ENCODE results near the gene CAPN14. TPM values are rescaled to one million over a fixed set of nuclear protein-coding genes. Genes with fewer than 3 reads are reported as not detected.

CAPN14 gene
- total and polyA plus RNA-seq, 10 donors = 0.26 to 2.7 (median 0.92) TPM

DNA sequence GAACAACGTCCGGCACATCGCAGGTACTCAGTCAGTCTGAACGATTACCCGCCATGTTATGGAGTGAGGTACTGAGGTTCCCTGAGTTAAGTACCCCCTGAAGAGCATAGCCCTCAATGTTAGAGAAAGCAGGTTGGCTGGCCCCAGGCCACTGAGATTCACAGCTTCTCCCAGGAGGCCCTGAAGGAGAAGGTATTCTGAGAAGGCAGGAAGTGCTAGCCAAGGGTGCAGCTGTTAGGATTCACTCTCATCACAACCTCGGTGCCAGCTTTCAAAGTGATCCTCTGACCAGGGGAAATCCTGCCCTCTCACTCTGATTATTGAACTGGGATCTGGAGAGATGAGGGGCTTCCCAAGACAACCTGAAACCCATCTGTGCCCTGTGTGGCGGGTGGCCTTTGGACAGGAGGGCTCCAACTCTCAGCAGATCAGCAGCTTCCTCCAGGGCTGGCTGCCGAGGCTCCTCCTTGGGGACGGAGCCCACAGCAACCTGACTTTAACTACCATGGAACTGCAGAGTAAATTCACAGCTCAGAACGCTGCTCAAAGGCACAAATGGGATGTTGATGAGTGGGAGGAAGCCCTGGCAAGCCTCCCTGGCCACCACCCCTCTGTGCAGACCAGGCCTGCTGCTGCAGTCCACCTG, 24.4 kb upstream of the CAPN14 start:
- WGBS, 5 donors = 70 to 79% (median 73%) methylated on average over 8 to 10 of the region's 10 CpGs
- Histone ChIP-seq H3K4me1 (peaks cover 4 to 43% (median 29%) of the 10 kb centered on the region in 6 donors), H3K27me3 (replicated peaks in 1 of 7) (no peaks in the 10 kb centered on the region), H3K36me3 (peaks cover 0 to 28% (median 8%) of the 10 kb centered on the region in 6 donors), H3K9me3 (no peaks in the 10 kb centered on the region), H3K4me3 (no peak overlapping the region), H3K27ac (peak overlapping the region in 2 of 8 donors; percentile 23 to 64)
- DNase-seq = no peak
- TF ChIP-seq POLR2A (IDR thresholded peaks at IDR 0.05) = no peak
- no peak for TF ChIP-seq CTCF (IDR thresholded peaks at IDR 0.05 in 8 of 11, conservative IDR thresholded peaks at IDR 0.05 in 3 of 11)
- TF ChIP-seq POLR2AphosphoS5 (IDR thresholded peaks at IDR 0.05) = no peak
- intact Hi-C loops (cut with DNase I; ENCODE audit: low total_unique reads) = no loop called here

- WGBS, 5 donors = 73 to 91% (median 86%) methylated on average over 11 of the region's 11 CpGs
- Histone ChIP-seq H3K27ac (peak overlapping the region in 3 of 8 donors; percentile 59 to 73 (median 61)), H3K4me1 (peaks cover 13 to 54% (median 36%) of the 10 kb centered on the region in 6 donors), H3K27me3 (replicated peaks in 1 of 7) (no peaks in the 10 kb centered on the region), H3K9me3 (no peaks in the 10 kb centered on the region), H3K36me3 (peaks cover 0 to 19% (median 8%) of the 10 kb centered on the region in 6 donors), H3K4me3 (no peak overlapping the region)
- intact Hi-C loops (cut with DNase I; ENCODE audit: low total_unique reads) = no loop called here
- DNase-seq = no peak
- TF ChIP-seq CTCF (IDR thresholded peaks at IDR 0.05 in 8 of 11, conservative IDR thresholded peaks at IDR 0.05 in 3 of 11) (no peak), POLR2A (IDR thresholded peaks at IDR 0.05) (no peak), POLR2AphosphoS5 (IDR thresholded peaks at IDR 0.05) (no peak)
Measured at GRCh38 chr2:31240381-31241365, 23.4 kb upstream of the CAPN14 start.

DNA sequence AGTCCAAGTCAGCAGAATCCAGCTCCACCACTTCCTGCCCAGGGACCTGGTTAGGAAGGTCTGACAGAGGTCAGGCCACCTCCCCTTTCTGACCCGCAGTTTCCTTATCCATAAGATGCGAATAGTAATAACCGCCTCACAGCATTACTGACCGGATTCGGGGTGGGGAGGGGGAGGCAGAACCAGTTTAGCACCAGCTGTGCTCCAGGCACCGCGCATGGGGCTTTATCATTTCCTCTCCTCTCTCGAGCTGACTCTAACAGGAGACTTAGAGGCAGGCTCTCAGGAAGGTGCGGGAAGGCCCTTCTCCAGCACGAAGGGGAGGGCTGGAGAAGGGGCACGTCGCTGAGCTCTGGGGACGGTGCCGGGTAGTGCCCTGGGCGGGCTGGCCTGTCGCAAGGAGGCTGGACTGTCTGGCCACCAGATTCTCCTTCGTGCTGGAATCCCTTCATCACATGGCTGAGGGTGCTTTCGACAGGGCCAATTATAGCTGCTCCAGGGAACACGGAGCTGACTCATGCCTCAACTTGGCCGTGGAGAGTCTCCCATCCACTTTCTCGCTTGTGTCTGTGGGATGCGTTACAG, 22.4 kb upstream of the CAPN14 start:
- 40 to 66% (median 50%) methylated on average over 17 to 22 of the region's 22 CpGs for WGBS, 5 donors
- no peak for DNase-seq
- Histone ChIP-seq H3K27ac (peak overlapping the region in 6 of 8 donors; percentile 15 to 73 (median 60)), H3K36me3 (peaks cover 0 to 11% (median 5%) of the 10 kb centered on the region in 6 donors), H3K4me3 (no peak overlapping the region), H3K9me3 (no peaks in the 10 kb centered on the region), H3K4me1 (peaks cover 14 to 64% (median 45%) of the 10 kb centered on the region in 6 donors), H3K27me3 (replicated peaks in 1 of 7) (no peaks in the 10 kb centered on the region)
- intact Hi-C loops (cut with DNase I; ENCODE audit: low total_unique reads) = loop anchor here (10.0 kb wide), 1 partner anchor 75 kb away; no protein-coding TSS in a partner anchor
- TF ChIP-seq POLR2A (IDR thresholded peaks at IDR 0.05) (no peak), POLR2AphosphoS5 (IDR thresholded peaks at IDR 0.05) (peak in 2 of 3 donors; percentile 20 to 31), CTCF (IDR thresholded peaks at IDR 0.05 in 8 of 11, conservative IDR thresholded peaks at IDR 0.05 in 3 of 11) (no peak)
